SHP77 treated with DMSO at 0.1 percent for 48 hours (cell line): ENCODE data around the gene TRIM40.
"Not testable (repeated sequence)": the region's sequence is repeated elsewhere in the genome, so short reads cannot be mapped to it uniquely, and the experiment has no call there.

Source experiments
- DNase-seq: peaks from one replicate; lab custom pipeline; 2025; lab: John Stamatoyannopoulos, UW

The TRIM40 gene

GRCh38 chr6:30163090-30163917 lies 27.4 kb downstream of the TRIM40 start, which contains the start of gene TRIM15:
Gene TRIM15 (plus strand): TSS chr6:30163546. CDS start chr6:30163685, 139 bp downstream.
- no peak for DNase-seq

GRCh38 chr6:30163918-30164654 lies 28.1 kb downstream of the TRIM40 start:
- DNase-seq, result no peak

GRCh38 chr6:30164714-30165113 lies 28.8 kb downstream of the TRIM40 start:
- no peak for DNase-seq

GRCh38 chr6:30165238-30165637 lies 29.3 kb downstream of the TRIM40 start:
- not testable (repeated sequence) for DNase-seq

- no peak for DNase-seq
Measured at GRCh38 chr6:30167101-30167500, 31.2 kb downstream of the TRIM40 start.

- no peak for DNase-seq
Measured at GRCh38 chr6:30168741-30169140, 32.8 kb downstream of the TRIM40 start.

- no peak for DNase-seq
Measured at GRCh38 chr6:30169658-30170614, 34.0 kb downstream of the TRIM40 start.

GRCh38 chr6:30171677-30172471 lies 35.9 kb downstream of the TRIM40 start:
- DNase-seq, result no peak

- DNase-seq, result no peak
Measured at GRCh38 chr6:30172681-30173080, 36.7 kb downstream of the TRIM40 start.

GRCh38 chr6:30175765-30176164 lies 39.8 kb downstream of the TRIM40 start:
- no peak for DNase-seq

- DNase-seq, result no peak
Measured at GRCh38 chr6:30178837-30179236, 42.9 kb downstream of the TRIM40 start.

- no peak for DNase-seq
Measured at GRCh38 chr6:30180145-30180544, 44.2 kb downstream of the TRIM40 start.

- DNase-seq, result no peak
Measured at GRCh38 chr6:30184417-30185031, 48.6 kb downstream of the TRIM40 start.

GRCh38 chr6:30185846-30186484 lies 50.0 kb downstream of the TRIM40 start:
- DNase-seq, result no peak

GRCh38 chr6:30188541-30188940 lies 52.6 kb downstream of the TRIM40 start:
- no peak for DNase-seq

GRCh38 chr6:30192076-30192475 lies 56.1 kb downstream of the TRIM40 start:
- no peak for DNase-seq

- no peak for DNase-seq
Measured at GRCh38 chr6:30194797-30195690, 59.1 kb downstream of the TRIM40 start.

- no peak for DNase-seq
Measured at GRCh38 chr6:30195951-30196350, 60.0 kb downstream of the TRIM40 start.

GRCh38 chr6:30196376-30196775 lies 60.4 kb downstream of the TRIM40 start:
- no peak for DNase-seq
